Activated CD4-positive, alpha-beta T cell treated with anti-CD3 and anti-CD28 coated beads, Interleukin-2, Interleukin-6, amounts not matched to agents 100 ng/mL and 50 ng/mL, durations not matched to agents 16 hours and 8 hours (primary cell): ENCODE results near the gene VPS33B.

Experiments
- DNase-seq: peaks from one replicate; pipeline ENCODE4 v3.0.0-alpha.2; 2020

The VPS33B gene

GRCh38 chr15:90970274-90970673 is 52.1 kb downstream of the VPS33B start:
- no peak for DNase-seq

GRCh38 chr15:90968434-90968833 is 54.0 kb downstream of the VPS33B start:
- DNase-seq: no peak

- no peak for DNase-seq
Observed at GRCh38 chr15:90967206-90967605, 55.2 kb downstream of the VPS33B start.

GRCh38 chr15:90966262-90966661 is 56.1 kb downstream of the VPS33B start:
- no peak for DNase-seq

GRCh38 chr15:90962021-90962420 is 60.4 kb downstream of the VPS33B start:
- DNase-seq: no peak

GRCh38 chr15:90960298-90961091 is 61.9 kb downstream of the VPS33B start:
- DNase-seq: no peak

- no peak for DNase-seq
Observed at GRCh38 chr15:90959894-90960293, 62.5 kb downstream of the VPS33B start.

GRCh38 chr15:90959028-90959595 is 63.3 kb downstream of the VPS33B start:
- no peak for DNase-seq

GRCh38 chr15:90957791-90958190 is 64.6 kb downstream of the VPS33B start:
- no peak for DNase-seq

- DNase-seq: no peak
Observed at GRCh38 chr15:90957031-90957790, 65.2 kb downstream of the VPS33B start.

GRCh38 chr15:90956274-90957030 is 65.9 kb downstream of the VPS33B start:
- peak; percentile 84 for DNase-seq

- peak; percentile 23 for DNase-seq
Observed at GRCh38 chr15:90955624-90956273, 66.6 kb downstream of the VPS33B start.

GRCh38 chr15:90954712-90955623 is 67.4 kb downstream of the VPS33B start, which contains the start of gene RCCD1:
TSS of gene RCCD1 (plus strand) at chr15:90954884. CDS start at chr15:90956735, 1,851 bp downstream.
- peak; percentile 97 for DNase-seq

- DNase-seq: no peak
Observed at GRCh38 chr15:90953947-90954711, 68.3 kb downstream of the VPS33B start.

GRCh38 chr15:90952901-90953677 is 69.3 kb downstream of the VPS33B start:
- no peak for DNase-seq

- no peak for DNase-seq
Observed at GRCh38 chr15:90950676-90951075, 71.7 kb downstream of the VPS33B start.

GRCh38 chr15:90949979-90950675 is 72.3 kb downstream of the VPS33B start:
- no peak for DNase-seq
